GM18861 (cell line): ENCODE data around the gene MRPS25.
"Not testable (repeated sequence)": the region's sequence is repeated elsewhere in the genome, so short reads cannot be mapped to it uniquely, and the experiment has no call there.

Experiments used
- ATAC-seq: cut with Tn5 transposase; IDR thresholded peaks from one replicate; pipeline ENCODE4 v1.9.1; 2021; ENCODE audit not compliant: unreplicated experiment

MRPS25 gene

GRCh38 chr3:15044326-15044725 lies 20.8 kb downstream of the MRPS25 start:
- no peak for ATAC-seq

- ATAC-seq = no peak
Observed at GRCh38 chr3:15043408-15044171, 21.5 kb downstream of the MRPS25 start.

DNA sequence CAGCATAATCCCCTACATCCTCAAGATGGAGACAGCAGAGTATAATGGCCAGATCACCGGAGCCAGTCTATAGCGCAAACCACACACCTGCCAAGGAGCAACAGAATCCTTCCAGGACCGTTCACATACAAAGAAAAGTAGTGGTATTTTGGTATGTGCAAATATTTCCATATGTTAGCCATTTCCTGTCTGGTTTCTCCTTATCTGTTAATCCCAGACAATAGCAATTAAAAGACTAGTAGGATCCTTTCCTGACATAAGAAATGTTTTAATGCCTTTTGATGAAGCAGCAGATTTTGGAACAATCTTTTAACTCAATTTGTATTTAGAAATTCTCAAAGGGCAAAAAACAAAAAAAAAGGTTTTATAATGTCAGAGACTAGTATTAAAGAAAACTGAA lies 22.2 kb downstream of the MRPS25 start:
- ATAC-seq = no peak

GRCh38 chr3:15041950-15042349 lies 23.2 kb downstream of the MRPS25 start:
- no peak for ATAC-seq

DNA sequence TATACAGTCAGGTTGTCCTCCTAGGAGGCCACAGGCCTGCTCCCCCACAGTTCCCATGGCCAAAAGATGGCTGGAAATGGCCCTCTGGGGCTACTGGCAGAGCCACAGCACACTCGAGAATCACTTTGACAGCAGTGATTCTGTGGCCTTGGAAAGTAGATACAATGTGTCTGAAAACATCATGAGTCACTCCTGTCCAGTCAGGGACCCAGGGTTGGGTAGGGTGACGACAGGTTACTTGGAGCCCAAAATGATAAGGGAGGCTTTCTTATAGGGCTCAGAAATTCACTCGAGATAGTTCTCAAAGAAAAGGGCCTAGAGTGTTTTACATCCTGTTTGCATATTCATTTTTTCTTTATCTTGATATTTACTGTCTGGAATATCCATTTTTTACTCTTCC lies 24.3 kb downstream of the MRPS25 start:
- no peak for ATAC-seq

GRCh38 chr3:15038306-15038705 lies 26.8 kb downstream of the MRPS25 start:
- ATAC-seq = no peak

DNA sequence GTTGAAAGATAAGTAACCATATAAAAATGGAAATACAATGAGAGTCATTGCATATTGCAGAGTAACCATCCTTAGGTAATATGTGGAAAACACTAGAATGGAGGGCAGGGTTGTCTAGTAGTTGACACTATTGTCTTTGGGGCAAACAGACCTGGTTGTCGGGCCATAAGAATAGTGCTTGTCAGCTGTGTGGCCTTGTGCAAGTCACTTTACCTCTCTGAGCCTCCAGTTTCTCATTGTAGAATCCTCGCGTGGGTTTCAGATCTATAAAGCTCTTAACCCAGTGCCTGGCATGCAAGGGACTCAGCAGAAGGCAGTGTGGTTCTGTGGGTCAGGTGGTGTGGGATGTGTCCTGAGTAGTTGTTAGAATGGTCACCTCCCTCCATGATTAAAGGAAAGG lies 32.0 kb downstream of the MRPS25 start:
- ATAC-seq = no peak

- ATAC-seq = no peak
Observed at GRCh38 chr3:15032650-15033049, 32.5 kb downstream of the MRPS25 start.

DNA sequence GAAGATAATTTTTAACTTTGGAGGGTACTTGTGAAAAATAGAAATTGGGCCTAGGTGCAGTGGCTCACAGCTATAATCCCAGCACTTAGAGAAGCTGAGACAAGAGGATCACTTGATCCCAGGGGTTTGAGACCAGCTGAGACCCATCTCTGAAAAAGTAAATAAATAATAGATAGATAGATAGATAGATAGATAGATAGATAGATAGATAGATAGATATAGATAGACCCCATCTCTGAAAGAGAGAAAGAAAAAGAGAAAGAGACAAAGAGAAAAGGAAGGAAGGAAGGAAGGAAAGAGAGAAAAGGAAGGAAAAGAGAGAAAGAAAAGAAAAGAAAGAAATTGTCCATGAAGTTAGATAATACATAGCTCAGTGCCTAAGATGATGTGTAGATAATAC lies 35.5 kb downstream of the MRPS25 start:
- no peak for ATAC-seq

- ATAC-seq = no peak
Observed at GRCh38 chr3:15023719-15024118, 41.4 kb downstream of the MRPS25 start.

DNA sequence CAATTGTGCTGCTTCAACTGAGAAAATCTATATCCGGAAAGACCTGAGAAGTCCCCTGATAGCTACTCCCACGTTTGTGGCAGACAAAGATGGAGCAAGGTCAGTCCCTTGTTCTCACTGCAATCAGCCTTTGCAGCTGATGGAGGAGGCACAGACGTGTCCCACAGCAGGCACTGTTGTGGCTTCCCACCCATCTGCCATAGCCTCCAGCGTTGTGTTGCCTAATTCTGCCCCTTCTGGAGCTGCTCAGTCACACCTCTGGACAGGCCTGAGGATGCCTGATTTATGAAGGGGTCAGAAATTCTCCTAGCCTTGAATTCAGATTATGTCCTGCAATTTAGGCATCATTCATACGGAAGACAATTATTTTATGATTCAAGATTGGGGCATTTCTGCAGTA lies 41.9 kb downstream of the MRPS25 start:
- ATAC-seq = no peak

DNA sequence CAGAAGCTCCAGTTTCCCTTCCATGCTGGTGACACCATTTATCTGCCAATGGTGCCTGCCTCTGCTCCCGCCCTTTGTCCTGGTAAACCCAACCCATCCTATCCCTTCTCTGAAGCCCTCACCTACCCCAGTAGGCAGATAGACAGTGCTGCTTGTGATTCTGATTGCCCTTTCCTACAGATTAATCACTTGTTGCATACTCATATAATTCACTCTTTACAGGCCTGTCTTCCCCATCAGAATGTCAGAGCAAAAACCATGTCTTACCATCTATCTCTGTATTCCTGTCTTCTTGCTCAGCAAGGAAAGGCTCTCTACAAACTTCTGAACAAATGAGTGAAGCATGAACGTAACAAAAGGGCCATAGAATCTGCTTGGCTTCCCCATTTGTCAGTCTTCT lies 47.9 kb downstream of the MRPS25 start:
- ATAC-seq = no peak

DNA sequence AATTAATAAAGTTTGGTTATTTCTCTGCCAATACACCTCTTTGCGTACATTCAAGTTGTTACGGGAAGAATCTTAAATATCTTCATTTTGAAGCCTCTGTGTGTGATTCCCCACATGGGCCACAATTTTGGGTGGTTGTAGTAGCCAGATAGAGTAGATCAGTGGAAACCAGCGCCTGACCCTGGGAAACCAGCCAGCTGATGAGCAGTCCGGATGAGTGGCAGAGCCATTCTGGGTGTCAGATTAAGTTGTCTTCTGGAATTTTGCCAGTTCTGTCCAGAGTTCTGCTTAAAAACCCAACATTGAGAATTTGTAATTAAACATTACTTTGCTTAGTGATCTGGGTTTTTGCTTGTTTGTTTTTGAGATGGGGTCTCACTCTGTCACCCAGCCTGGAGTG lies 49.7 kb downstream of the MRPS25 start:
- ATAC-seq = no peak

GRCh38 chr3:15014606-15015328 lies 50.3 kb downstream of the MRPS25 start:
- no peak for ATAC-seq

- ATAC-seq = no peak
Observed at GRCh38 chr3:15011174-15011573, 53.9 kb downstream of the MRPS25 start.

DNA sequence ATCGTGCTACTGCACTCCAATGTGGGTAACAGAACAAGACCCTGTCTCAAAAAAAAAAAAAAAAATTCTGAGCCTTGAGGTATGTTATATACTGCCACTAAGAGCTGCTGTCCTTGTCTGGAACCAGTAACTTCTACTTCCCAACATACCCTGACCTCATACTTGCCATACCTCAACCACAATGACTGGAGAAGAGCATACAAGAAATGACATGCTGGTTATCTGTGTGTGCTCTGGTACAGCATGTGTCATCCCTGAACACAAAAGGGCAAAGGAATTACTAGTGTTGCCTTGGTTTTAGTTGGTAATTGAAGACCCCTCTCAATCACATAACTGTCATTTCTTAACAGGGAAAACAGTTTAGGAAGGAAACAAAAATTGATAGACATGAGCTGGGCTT lies 54.5 kb downstream of the MRPS25 start:
- no peak for ATAC-seq

GRCh38 chr3:15009167-15009566 lies 55.9 kb downstream of the MRPS25 start:
- ATAC-seq = no peak

- ATAC-seq = no peak
Observed at GRCh38 chr3:15007681-15008141, 57.4 kb downstream of the MRPS25 start.

- ATAC-seq = not testable (repeated sequence)
Observed at GRCh38 chr3:14999182-14999581, 65.9 kb downstream of the MRPS25 start.
